Hematopoietic multipotent progenitor cell treated with erythropoietin and hydrocortisone succinate and interleukin-3 and kit ligand, for 6 days (in vitro differentiated cells): ENCODE data around the gene TAS2R60.
"Not testable (repeated sequence)": the region's sequence is repeated elsewhere in the genome, so short reads cannot be mapped to it uniquely, and the experiment has no call there.

Experiments used
- DNase-seq: peaks from one replicate; pipeline ENCODE4 v3.0.0-alpha.2; 2015

The TAS2R60 gene

DNA sequence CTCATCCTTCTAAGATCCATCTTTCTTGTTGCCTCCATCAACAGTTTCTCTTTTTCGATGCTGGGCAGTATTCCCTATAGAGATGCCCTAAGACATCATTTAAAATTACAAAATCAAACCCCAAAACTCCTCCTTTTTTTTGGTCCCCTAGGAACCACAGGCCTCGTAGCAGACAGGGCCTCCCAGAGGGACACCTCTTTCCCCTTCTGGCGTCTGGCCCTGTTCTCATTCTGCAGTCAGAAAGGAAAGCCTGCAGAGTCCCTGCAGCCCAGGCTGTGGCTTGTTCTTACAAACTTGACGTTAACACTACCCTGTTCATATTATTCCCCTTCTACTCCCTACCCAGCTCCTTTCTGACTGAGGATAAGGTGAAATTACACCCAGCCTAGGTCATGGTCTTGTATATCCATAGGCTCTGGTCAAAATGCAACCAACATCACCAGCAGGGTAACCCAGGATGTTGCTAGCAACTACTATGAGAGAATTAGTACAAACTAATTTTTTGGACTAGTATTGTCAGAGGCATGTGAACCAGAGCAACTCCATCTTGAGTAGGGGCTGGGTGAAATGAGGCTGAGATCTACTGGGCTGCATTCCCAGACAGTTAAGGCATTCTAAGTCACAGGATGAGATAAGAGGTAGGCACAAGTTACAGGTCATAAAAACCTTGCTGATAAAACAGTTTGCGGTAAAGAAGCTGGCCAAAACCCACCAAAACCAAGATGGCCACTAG is 31.1 kb upstream of the TAS2R60 start:
- no peak for DNase-seq

DNA sequence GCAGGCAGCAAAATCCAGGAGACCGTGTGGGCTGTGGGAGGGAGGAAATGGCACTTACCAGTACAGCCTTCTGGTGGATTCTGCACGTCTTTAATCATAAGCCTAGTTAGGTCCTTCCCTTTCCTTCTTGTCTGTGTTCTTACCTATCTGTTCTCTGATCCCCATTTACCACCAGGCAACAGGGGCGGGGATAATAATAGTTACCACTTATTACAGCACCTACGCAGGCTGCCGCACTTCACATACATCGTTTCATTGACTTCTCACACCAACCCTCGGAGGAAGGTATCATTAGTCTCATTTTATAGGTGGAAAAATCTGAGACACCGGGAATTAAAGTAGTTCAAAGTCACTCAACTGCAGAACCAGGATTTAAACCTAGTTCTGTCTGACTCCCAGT is 30.1 kb upstream of the TAS2R60 start:
- DNase-seq: no peak

DNA sequence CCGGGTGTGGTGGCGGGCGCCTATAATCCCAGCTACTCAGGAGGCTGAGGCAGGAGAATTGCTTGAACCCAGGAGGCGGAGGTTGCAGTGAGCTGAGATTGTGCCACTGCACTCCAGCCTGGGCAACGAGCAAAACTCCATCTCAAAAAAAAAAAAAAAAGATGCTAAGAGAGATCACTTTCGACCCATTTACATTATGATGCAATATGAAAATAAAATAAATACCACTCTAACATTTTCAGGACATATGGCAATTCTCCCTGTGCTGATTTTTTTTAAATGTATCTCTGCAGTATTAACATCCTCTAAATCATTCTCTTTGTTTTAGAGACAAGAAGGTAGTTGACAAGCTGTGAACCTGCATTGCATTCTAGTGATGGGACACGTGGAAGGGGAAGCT is 28.0 kb upstream of the TAS2R60 start:
- DNase-seq: not testable (repeated sequence)

DNA sequence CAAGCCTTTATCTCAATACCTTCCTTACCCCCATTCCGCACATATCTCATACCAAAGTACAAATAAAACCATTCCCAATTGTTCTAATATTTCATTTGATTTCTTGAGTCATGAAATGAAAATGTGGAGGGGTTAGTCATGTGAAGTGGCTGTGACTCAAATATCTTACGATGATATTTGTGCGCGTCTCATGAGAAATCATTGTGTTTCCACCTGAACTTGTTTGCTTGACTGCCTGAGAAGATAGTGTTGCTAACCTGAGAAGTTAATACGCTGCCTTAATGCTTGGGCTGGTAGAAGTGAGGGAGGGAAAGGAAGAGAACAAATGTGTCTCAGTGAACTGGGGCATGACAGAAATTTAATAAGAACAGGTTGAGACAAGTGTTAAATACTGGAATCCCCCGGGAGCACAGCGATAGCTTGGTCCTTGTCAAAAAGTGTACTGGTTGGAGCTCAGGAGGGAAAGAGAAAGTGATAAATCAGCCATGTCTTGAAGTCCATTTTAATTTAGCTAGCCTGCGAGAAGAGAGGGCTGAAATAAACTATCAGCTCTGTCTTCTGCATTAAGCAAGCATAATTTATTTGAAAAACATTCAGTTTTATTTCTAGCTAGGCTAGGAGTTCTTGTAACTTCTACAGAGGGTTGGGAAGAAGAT is 27.4 kb upstream of the TAS2R60 start:
- no peak for DNase-seq

DNA sequence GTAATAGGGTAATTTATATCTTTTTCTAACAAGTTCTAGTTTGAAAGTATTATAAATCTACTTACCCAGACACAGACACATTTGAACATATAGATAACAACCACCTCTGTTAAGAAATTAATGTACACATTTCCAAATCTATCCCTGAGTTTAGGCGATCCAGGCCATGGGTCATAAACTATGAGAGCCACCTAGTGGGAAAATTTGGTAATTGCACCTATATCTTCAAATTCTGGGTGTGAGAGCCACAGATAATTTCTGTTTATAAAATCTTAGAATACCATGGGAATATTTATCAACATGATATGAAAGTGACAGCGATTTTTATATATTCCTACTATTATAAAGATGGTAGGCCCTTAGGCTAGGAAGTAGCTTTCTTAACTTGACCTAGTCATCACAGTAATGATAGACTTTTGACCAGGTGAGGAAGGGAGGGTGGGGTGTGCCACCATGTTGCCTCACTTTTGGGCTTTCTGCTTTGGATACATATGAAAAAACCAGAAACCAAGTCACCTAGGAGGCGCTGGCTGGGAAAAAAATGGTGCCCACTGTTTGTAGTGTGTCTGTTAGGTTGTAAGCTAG is 26.6 kb upstream of the TAS2R60 start:
- DNase-seq: peak; percentile 83

DNA sequence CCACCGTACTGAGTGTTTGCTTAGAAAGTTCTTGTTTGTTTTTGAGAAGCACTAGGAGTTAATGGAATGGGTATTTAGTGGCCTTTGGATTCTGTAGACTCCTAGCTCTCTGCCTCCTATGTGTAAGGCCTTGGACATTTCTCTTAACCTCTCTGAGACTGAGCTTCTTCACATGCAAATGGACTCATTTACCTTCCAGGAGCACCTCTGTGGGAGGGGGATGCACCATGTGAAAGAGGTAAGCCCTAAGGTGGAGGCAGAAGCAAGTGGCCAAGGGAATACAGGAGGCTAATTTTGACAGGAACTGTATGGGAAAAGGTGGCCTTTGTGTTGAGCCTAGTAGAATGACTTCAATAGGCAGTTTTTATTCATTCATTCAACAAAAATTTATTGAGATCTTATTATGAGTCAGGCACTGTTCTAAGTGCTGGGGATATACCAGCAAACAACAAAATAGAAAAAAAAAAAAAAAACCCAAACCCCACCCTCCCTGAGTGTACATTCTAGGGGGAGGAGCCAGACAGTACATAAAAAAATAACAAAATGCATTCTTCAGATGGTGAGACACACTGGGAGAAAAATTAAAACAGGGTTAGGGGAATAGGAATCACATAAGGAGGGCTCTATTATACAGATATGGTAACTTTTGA is 25.4 kb upstream of the TAS2R60 start:
- no peak for DNase-seq

DNA sequence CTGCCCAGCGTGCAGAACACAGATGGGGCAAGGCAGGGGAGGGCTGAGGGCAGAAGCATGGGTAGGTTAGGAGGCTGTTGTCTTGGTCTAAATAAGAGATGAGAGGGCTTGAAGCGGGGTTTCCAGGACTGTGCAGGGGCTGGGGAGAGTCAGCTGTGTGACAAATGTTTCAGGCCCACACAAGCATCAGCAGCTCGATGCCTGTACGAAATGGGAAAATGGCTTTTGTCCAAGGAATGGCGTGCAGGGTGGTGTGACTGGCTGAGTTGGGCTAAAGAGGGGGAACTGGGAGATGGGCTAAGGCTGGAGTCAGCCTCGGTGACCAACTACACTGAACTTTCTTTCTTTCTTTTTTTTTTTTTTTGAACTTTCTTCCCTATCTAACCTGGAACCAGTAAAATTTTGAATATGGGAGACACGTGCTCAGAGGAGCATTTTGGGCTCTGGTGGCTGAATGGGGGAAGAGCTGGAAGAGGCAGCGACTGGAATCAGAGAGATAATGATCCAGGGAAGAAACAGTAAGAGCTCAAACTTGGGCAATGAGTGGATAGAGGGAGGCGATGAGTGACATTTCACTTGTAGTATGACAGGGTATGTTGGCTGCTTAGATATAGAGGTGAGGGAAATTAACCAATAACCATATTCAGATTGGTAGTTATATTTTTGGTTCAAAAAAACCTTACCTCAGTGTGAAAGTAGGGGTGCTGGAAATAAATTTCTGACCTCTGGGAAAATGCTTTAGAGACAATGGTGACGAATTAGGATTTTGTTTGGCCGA is 24.4 kb upstream of the TAS2R60 start:
- DNase-seq: no peak

DNA sequence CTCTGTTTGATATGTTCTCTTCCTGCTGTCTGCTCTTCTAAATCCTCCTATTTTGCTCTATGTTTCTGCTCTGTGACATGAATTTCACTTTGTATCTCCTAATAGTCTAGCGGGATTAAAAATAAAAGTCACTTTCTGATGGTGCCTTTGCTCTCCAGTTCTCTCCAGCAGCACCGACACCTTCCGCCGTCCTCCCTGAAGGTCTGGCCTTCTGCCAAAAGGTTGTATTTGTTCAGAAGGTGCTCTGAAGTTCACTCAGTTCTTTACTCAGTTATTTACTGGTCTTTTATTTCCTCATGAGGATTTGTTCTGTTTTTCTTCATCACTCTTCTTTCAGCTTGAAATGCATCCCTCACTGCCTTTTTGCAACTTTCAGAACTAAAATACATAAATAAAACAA is 23.4 kb upstream of the TAS2R60 start:
- no peak for DNase-seq

DNA sequence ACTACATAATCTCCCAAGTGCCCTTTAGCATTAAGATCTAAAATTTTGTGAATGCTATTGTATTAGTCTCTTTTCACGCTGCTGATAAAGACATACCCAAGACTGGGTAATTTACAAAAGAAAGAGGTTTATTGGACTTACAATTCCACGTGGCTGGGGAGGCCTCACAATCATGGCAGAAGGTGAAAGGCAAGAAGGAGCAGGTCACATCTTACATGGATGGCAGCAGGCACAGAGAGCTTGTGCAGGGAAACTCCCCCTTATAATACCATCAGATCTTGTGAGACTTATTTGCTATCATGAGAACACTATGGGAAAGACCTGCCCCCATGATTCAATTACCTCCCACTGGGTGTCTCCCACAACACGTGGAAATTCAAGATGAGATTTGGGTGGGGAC is 22.6 kb upstream of the TAS2R60 start:
- DNase-seq: not testable (repeated sequence)

DNA sequence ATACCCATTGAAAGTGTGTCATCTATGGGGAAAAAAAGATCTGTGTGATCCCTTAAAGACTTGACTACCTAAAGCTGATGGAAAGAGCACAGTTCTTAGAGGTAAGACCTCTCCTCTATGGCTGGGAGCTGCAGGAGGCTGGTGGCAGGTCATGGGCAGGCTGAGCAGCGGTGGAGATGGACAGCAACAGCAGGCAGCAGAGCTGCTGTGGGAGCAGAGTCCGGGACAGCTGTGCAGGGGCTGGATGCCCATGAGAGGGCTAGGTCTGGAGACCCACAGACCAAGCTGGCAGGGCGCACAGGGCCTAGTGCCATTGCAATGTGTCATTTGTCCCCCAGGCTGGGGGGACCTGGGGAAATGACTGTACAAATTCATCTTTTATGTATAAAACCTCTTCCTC is 21.2 kb upstream of the TAS2R60 start:
- DNase-seq: no peak

DNA sequence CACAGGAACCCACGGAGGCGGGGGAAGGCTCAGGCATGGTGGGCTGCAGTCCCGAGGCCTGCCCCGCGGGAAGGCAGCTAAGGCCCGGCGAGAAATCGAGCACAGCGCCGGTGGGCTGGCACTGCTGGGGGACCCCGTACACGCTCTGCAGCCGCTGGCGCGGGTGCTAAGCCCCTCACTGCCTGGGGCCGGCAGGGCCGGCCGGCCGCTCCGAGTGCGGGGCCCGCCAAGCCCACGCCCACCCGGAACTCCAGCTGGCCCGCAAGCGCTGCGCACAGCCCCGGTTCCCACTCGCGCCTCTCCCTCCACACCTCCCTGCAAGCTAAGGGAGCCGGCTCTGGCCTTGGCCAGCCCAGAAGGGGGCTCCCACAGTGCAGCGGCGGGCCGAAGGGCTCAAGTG is 18.8 kb upstream of the TAS2R60 start:
- DNase-seq: not testable (repeated sequence)

DNA sequence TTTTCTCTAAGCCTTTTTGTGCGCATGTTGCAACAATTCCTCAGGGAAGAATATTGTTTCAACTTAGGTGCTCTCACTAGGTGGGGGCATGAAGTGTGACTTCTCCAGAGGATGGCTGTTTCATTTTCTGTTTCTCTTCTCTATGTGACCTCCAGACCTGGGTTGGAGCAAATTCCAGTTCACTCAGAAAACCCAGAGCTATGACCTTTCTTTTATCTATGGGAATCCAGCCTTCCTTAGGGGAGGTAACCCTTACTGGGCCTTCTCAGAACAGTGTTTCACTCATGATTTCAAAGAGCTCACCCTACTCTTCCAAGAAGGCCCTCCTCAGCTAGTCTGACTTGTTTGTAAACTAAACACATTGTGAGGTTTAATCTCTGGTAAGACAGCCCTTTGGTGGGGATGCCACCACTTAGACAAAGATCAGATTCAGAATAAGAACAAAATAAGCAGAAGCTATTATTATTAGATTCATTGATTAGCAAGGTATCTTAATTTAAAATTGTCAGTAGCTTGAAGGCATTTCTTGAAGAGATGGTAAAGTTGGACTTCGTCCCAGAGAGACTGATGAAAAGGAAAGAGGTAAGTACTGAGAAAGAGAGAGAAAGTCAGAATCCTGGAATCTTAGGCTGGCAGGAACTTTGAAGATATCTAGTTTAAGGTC is 16.6 kb upstream of the TAS2R60 start:
- DNase-seq: no peak

DNA sequence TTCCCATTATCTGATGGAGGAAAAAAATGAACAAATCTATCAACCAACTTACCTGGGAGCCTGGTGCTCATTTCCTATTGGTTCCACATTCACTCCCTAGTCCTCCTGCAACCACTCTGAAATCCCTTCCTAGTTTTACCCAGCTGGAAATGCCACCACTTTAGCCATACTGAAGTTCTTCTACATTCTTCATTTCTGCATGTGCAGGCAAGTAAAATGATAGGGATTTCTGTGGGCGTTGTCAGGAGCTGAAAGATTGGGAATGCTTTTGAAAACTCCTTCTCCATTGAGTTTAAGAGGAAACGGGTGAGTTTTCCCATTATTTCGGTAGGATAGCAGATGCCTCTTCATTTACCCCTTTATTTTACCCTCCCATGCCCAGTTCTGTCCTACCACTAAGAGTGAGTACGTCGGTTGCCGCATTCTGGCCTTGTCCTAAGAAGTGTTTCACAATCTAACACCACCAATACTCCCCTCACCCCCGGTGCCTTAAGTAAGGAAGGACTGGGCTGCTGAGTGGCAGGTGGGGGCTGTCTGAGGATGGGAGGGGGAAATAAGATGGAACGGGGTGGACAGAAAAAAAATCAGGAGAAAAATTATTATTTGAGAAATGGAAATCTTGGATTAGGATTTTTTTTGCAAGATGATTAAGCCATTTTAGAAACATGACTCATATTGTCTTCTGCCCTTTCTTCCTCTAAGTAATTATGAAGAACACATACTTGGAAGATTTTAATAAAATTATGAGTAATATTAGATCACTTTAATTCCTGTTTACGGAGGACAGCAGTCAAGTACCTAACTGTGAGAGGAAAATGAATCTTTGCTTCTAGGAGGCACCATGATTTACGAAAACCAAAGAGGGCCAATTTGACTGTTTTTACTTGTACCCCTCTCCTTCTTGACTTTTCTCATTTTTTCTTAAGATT is 13.2 kb upstream of the TAS2R60 start:
- DNase-seq: no peak

DNA sequence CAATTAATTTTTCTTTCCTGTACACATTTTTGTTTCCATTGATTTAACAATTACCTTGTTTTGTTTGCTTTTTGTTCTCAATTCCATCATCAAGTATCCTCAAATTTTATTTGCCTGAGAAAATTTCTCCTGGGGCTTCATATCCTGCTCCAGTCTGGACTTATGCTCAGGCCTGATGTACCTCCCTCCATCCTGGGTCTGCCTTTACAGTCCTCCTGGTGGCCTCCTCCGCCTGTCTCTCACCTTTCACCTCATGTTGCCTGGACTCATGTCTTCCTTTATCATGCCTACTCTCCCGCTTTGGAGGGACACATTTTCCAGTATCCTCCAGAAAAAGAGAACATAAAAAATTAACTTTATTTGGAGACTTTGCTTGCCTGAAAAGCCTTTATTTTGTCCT is 12.1 kb upstream of the TAS2R60 start:
- DNase-seq: no peak

DNA sequence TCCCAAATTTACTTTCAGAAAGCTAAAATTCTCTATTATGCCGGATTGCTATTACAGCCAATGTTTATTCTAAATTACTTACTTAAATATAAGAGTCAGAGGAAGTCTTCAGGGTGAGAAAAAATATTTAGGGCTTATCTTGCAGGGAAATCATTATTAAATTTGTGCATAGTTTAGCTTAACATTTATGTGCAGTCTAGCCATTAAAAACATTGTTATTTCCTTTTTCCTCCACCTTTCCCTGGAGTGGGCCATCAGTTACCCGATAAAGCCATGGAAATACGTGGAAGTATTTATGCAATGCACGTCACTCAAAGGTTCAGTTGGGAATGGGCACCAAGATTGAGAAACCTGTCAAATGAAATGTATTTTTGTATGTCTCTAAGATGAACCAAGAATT is 9.5 kb upstream of the TAS2R60 start:
- no peak for DNase-seq

DNA sequence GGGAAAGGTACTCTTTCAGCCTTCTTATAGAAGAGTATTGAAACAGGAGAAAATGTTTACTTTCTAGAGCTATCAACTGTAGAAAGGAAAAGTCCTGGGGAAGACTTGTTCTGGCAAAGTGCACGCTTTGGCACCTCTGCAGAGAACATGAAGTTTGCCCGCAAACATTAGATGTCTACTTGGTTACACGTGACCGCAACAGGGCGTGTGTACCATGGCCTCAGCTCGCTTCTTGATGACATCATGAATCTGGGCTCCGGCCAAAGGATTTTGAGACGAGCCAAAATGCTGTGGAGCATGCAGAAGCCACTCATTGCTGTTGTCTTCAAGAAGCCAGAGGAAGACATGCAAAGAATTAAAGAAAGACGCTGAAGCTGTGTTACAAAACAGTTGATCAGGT is 8.6 kb upstream of the TAS2R60 start:
- DNase-seq: no peak

DNA sequence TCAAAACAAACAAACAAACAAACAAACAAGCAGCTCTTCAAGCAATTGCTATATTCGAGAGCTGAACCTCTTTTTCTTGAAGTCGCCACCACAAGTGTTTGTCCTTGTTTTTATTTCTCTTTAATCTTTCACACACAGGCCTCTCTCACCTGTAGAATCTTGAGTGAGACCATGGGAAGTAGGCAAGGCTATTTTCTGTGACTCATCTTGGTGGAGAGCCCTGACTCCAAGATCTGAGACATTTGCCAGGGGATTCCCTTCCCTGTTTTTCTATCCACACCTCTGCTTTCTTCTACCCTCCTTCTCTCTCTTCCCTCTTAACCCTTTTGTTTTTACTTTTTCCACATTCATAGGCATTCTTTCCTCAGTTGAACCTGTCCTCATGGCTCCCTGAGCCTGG is 8.0 kb upstream of the TAS2R60 start:
- no peak for DNase-seq

DNA sequence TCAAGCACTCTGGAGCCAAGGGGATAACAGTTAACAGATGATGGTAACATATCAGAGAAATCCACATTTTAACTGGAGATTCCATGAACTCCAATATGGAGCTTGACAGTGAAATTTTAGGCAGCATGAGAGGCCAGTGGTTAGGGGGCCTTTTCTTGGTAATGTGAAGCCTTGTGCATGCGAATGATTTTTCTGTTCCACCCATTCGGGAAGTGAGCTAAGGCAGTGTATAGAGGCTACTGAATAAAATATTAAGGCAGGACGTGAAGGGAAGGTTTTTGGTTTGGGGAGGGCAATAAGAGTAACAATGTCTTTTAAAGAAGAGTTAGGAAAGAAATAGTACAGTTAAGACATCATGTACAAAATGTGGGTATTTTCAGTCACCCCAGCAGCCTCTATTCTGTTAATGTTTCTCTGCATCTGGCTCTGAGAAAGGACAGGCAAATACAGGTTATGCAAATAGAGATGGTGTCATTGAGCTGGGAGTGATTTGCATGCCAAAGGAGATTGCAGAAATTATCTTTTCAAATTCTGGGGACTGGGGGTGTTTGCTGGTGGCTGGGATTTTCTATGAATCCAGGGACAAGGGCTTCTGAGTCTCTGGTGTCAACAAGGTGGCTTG is 6.8 kb upstream of the TAS2R60 start:
- DNase-seq: no peak

DNA sequence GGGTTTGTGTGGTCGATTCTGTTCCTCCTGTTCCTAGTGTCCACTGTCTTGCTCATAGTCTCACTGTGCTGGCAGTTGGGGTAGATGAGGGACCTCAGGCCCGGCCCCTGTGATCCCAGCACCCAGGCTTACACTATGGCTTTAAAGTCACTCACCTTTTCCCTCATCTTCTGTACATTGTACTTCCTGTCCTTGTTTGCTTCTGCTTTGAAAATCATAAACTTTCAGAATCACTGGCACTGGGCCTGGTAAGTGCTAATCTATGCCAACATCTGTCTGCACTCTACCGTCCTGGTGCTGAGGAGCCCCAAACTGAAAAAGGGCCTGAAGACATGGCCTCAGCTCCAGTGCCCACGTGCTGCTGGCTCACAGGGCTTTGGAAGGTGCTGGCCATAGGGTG is 5.7 kb upstream of the TAS2R60 start:
- DNase-seq: peak; percentile 76

DNA sequence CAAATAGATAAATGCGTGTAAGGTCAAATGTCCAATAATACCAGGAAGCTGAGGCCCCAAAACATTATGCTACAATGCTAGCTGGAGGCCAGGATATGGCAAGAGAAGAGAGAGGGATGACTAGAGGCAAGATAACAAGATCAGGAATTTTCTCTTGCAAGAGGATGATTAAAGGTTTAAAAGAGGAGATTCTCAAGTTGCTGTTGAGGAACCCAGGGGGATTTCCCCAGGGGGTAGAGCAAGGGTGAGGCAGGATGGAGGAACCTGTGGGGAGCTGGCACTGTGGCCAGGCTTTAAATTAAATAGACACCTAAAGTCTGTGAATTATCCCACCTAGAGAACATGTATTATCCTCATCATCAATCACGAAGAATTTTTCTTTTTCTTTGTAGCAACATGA is 3.4 kb upstream of the TAS2R60 start:
- no peak for DNase-seq
